Measurements from ENCODE around the gene ATG5. TPM values are rescaled to one million over a fixed set of nuclear protein-coding genes. Genes with fewer than 3 reads are reported as not detected.
"Not testable (repeated sequence)": the region's sequence is repeated elsewhere in the genome, so short reads cannot be mapped to it uniquely, and the experiment has no call there.

ATG5 gene
- total RNA-seq, 1 donor from 2014 or later: 19.9 TPM

DNA sequence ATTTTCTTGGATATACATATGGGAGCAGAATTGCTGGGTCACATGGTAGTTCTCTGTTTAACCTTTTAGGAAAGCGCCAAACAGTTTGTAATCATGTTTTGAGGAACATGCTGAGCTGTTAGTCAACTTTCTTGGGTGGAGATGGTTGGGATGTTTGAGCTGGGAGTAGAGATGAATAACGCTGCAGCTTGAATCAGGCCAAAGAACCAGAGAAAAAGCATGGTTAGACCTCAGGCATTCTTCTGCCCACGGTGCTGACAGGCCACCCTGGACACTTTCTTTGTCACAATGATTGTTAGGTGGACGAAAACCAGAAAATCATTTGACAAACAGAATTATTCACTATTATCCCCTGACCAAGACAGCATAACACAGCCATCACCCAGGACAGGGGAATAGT lies 172.6 kb downstream of the ATG5 start:
- no peak for ATAC-seq

GRCh38 chr6:106152476-106152875 lies 173.1 kb downstream of the ATG5 start:
- not testable (repeated sequence) for ATAC-seq

GRCh38 chr6:106149472-106150069 lies 176.0 kb downstream of the ATG5 start:
- ATAC-seq: no peak

- ATAC-seq: no peak
These were observed 178.1 kb downstream of the ATG5 start for GRCh38 chr6:106147476-106147875.

DNA sequence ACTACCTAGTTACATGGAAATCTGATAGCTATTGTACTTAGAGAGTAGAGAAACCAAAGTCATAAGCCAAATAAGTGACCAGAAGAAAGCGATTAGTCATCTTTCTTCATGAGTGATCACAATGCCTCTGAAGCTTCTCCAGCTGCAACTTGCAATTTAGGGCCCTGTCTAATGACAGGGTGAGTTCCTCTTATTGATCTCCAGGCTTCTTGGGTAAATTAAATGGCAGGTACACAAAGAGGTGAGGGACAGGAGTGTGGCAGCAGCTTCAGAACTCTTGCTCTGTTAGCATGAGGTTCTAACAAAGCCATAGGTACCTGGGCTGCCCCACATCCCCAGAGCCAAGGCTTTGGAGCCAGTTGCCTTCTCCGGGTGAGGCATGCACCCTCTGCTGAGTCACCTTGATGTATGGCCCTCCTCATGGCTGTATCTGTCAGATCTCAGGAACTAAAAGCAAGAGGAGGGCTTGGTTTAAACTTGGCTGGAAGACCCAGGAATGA lies 178.7 kb downstream of the ATG5 start:
- no peak for ATAC-seq

DNA sequence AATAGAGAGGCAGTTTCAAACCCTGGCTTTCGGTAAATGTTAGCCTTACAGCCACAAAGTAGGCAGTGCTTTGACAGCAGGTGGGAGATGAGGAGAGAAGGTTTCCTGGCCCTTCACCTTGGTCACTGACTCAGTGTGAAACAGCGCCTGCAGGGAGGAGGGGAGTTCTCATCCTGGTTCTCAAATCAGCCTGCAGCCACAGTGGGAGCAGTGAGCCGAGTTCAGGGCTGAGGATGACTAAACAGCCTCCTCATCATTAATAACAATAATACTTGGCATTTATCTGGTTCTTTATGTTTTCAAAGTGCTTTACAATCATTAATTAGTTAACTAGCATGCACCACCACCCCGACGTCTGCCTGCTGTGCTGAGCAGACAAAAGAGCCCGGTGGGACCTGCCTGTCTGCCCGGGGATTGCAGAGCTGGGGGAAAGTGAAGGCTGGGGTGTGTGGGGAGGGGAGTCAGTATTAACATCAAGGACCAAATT lies 179.8 kb downstream of the ATG5 start:
- no peak for ATAC-seq

DNA sequence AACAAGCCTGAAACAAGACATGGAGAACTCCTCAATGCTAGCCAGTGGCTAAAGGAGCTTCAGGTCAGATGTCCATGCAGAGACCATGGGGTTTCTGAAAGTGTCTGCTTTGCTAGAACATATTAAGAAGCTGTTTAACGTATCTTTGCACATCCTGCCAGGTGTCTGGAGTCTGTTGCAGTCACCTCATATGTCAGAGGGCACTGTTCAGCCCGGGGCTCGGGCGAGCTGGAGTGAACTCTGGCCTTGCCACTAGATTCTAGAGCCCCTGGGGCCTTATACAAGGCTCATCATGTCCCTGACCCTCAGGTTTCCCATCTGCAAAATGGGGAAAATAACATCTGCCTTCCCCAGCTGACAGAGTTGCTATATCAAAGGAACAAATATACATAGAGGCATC lies 180.4 kb downstream of the ATG5 start:
- no peak for ATAC-seq

GRCh38 chr6:106143665-106144064 lies 181.9 kb downstream of the ATG5 start:
- ATAC-seq: no peak

GRCh38 chr6:106142876-106143431 lies 182.6 kb downstream of the ATG5 start:
- ATAC-seq: no peak

- peak; percentile 95 for ATAC-seq
These were observed 183.9 kb downstream of the ATG5 start for GRCh38 chr6:106141441-106142237.

DNA sequence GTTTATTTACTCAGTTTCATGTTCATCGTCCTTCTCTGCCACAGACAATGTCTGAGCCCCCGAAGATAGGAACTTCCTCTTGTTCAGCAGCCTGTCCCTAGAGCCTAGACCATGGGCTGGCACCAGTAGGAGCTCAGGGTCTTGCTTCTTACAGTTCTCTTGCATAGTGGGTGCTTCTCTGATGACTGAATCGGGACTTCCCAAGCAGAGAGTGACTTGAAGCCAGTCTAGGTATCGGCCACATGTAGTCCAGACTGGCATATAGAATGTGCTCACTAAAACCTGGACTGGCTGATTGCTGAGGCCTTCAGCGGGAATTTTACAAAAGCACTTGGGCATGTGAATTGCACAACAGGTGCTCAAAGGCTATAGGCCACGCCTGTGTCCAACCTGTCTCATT lies 187.4 kb downstream of the ATG5 start:
- no peak for ATAC-seq

DNA sequence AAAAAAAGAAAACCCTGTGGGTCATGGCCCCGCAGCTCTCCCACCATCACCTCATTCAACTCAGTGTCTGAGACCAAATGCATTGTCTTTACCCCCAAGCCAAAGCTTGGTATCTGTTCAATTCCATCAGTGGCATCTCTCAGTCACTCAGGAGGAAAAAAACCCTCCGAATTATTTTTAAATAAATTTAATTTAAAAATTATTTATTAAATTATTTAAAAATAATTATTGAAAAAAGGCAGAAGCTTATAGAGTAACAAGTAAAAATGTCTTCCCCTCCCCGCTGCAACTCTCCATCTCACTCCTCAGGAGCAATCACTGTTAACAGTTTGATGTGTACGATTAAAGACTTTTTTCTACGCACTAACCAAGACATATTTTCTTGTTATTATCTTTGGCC lies 188.7 kb downstream of the ATG5 start:
- ATAC-seq: no peak

DNA sequence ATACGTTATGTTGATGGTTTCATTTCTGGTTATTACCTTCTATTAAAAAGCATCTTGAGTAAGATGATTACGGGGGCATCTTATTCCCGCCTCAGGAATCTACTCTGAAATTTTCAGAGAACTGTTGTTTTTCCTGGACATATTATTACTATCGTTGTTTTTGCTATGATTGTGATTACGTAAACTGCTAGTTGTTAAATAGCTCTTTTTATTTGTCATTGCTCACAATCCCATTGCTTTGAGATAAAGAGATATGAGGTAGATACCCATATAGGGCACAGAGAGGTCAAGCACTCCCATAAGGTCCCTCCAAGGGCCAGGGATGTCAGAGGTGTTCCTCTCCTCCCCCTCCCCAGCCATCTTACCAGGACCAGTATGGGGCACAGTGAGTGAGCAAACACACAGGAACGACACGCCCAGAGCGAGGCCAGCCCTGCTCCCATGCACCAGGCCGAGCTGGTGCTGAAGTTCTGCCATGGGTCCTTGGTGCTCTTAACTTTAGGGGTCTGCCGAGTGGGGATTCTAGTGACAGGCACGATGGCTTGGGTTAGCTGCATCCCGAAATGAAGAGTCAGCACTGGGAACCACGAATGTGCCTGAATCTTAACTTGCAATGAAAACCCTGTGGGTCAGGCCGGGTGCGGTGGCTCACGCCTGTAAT lies 189.5 kb downstream of the ATG5 start:
- no peak for ATAC-seq

- peak; percentile 77 for ATAC-seq
These were observed 190.5 kb downstream of the ATG5 start for GRCh38 chr6:106134906-106135634.

Other genes starting within 250 kb of the ATG5 start
- gene PRDM1, start 239.4 kb downstream of the ATG5 start, total RNA-seq: 94.1 TPM
- gene CRYBG1, start 35.0 kb upstream of the ATG5 start, total RNA-seq: 124 TPM

All from esophagus mucosa (tissue), 1 donor.